GF-D8 (cell line): Measurements from ENCODE around the gene OR1E1.
"Not testable (repeated sequence)": the region's sequence is repeated elsewhere in the genome, so short reads cannot be mapped to it uniquely, and the experiment has no call there.

ENCODE experiments used
- DNase-seq: peaks from one replicate; lab custom pipeline; 2025; lab: John Stamatoyannopoulos, UW

OR1E1 gene

GRCh38 chr17:3398310-3398709 lies at the start of gene OR1E1:
OR1E1 (minus strand) TSS chr17:3398410; CDS start chr17:3398410, 0 bp downstream.
- DNase-seq: no peak

GRCh38 chr17:3447625-3448024 lies 49.4 kb upstream of the OR1E1 start:
- DNase-seq: no peak

- no peak for DNase-seq
Measured at GRCh38 chr17:3440451-3440850, 42.2 kb upstream of the OR1E1 start.

GRCh38 chr17:3438368-3438767 lies 40.2 kb upstream of the OR1E1 start:
- DNase-seq: no peak

- DNase-seq: no peak
Measured at GRCh38 chr17:3433741-3434140, 35.5 kb upstream of the OR1E1 start, which contains the start of gene OR1E2. OR1E2 (minus strand) TSS chr17:3433841; CDS start chr17:3433841, 0 bp downstream.

- not testable (repeated sequence) for DNase-seq
Measured at GRCh38 chr17:3433215-3433614, 35.0 kb upstream of the OR1E1 start.

- DNase-seq: no peak
Measured at GRCh38 chr17:3418222-3418621, 20.0 kb upstream of the OR1E1 start.

GRCh38 chr17:3415610-3416009 lies 17.4 kb upstream of the OR1E1 start:
- DNase-seq: no peak

- DNase-seq: not testable (repeated sequence)
Measured at GRCh38 chr17:3412216-3412615, 14.0 kb upstream of the OR1E1 start.

- no peak for DNase-seq
Measured at GRCh38 chr17:3411070-3411469, 12.9 kb upstream of the OR1E1 start, which contains the start of gene OR3A3. OR3A3 (plus strand) TSS chr17:3411370.

GRCh38 chr17:3403856-3404255 lies 5.6 kb upstream of the OR1E1 start:
- DNase-seq: not testable (repeated sequence)

GRCh38 chr17:3401786-3402185 lies 3.6 kb upstream of the OR1E1 start:
- no peak for DNase-seq

- no peak for DNase-seq
Measured at GRCh38 chr17:3400055-3400454, 1.8 kb upstream of the OR1E1 start.

GRCh38 chr17:3397801-3398200 lies 409 bp downstream of the OR1E1 start:
- DNase-seq: not testable (repeated sequence)

GRCh38 chr17:3389791-3390190 lies 8.4 kb downstream of the OR1E1 start:
- no peak for DNase-seq

- no peak for DNase-seq
Measured at GRCh38 chr17:3385869-3386816, 12.1 kb downstream of the OR1E1 start, which contains the start of gene OR3A2. OR3A2 (minus strand) TSS chr17:3386308.

GRCh38 chr17:3381957-3382356 lies 16.3 kb downstream of the OR1E1 start:
- no peak for DNase-seq

GRCh38 chr17:3378321-3378720 lies 19.9 kb downstream of the OR1E1 start:
- DNase-seq: no peak

- DNase-seq: not testable (repeated sequence)
Measured at GRCh38 chr17:3371167-3371566, 27.0 kb downstream of the OR1E1 start.
